Activated CD4-positive, alpha-beta T cell treated with anti-CD3 and anti-CD28 coated beads for 36 hours (primary cell): ENCODE results near the gene COLEC11. TPM values are rescaled to one million over a fixed set of nuclear protein-coding genes. Genes with fewer than 3 reads are reported as not detected.

Experiments used
- ATAC-seq: fragments of 200-7000 bp; cut with Tn5 transposase; one replicate; pipeline ENCODE4 v1.10.0; 2021; ENCODE audit warnings: mild to moderate bottlenecking, moderate library complexity
- CTCF ChIA-PET: fragments of 350-600 bp; sonication (Branson Sonifier 250); formaldehyde crosslinking; loops from one replicate; lab custom pipeline; 2021; ENCODE audit warnings: antibody characterized with exemption; lab: Charles Lee
- POLR2A ChIA-PET: fragments of 350-600 bp; sonication (Branson Sonifier 250); formaldehyde crosslinking; loops from one replicate; lab custom pipeline; 2021; ENCODE audit warnings: antibody characterized with exemption, inconsistent platforms; lab: Charles Lee
- DNase-seq: peaks from one replicate; pipeline ENCODE4 v3.0.0-alpha.2; 2020
- H3K27ac Mint-ChIP-seq: one replicate; pipeline ENCODE4 v1.8.0; 2021; ENCODE audit warnings: mixed read lengths
- H3K27me3 Mint-ChIP-seq: one replicate; pipeline ENCODE4 v1.8.0; 2021; ENCODE audit warnings: mixed read lengths
- H3K36me3 Mint-ChIP-seq: one replicate; pipeline ENCODE4 v1.8.0; 2021; ENCODE audit warnings: low read depth, mixed read lengths
- H3K4me1 Mint-ChIP-seq: one replicate; pipeline ENCODE4 v1.8.0; 2021; ENCODE audit warnings: mixed read lengths
- H3K4me3 Mint-ChIP-seq: one replicate; pipeline ENCODE4 v1.8.0; 2021; ENCODE audit warnings: mild to moderate bottlenecking, moderate library complexity, mixed read lengths
- H3K9me3 Mint-ChIP-seq: one replicate; pipeline ENCODE4 v1.8.0; 2021; ENCODE audit warnings: low read depth, mixed read lengths
- intact Hi-C, 2 experiments: fragments of 100-400 bp; cut with DNase I in 1 of 2; cut with micrococcal nuclease in 1 of 2; formaldehyde crosslinking; loops; one replicate each; pipeline versions ENCODE4 v1.14.2 to v1.15.1; 2022 to 2024; cut with DNase I, micrococcal nuclease
- total RNA-seq, 2 experiments: library from RNA; stranded (reverse); gene quantifications; one replicate each; pipeline ENCODE4 v1.2.3, GENCODE V29; 2021

COLEC11 gene
- total RNA-seq, 2 experiments from 2014 or later: 0.18 to 0.37 TPM

DNA sequence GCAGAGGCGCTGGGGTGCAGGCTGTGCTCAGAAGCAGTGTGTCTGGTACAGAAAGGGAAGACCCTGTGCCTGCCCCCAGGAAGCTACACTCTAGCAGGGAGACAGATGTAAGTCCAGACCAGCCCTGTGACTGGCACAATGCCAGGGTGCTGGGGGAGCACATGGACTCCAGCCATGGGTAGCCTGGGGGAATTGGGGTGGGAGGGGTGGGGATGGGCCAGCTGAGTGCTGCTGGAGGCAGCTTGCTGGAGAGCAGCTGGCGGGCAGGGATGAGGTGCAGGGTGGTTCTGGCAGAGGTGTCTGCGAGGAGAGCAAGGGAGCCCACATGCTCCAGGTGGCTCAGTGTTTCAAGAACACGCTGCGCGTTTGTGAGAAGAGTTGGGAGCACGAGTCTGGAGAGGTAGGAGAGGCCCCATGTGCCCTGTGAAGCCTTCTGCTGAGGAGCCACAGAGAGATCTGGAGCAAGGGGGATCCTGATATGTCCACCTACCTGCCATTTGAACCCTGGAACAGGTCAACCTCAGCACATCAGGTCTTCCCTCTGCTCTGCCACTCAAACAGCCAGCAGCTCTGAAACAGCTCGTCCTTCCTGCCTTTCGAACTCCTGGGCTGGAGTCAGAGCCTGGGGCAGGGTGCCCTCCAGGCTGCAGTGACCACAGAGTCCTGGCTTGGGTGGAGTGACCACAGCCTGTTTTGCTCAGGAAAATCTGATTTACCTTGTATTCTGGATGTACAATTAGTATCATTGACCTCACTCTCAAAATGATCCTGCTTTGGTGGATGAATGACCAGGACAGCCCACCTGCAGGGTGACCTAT, 78.2 kb downstream of the COLEC11 start:
- Mint-ChIP-seq H3K4me1 (no peaks in the 10 kb centered on the region), H3K27me3 (peaks cover 3% of the 10 kb centered on the region), H3K9me3 (no peaks in the 10 kb centered on the region), H3K4me3 (no peak overlapping the region), H3K36me3 (no peaks in the 10 kb centered on the region), H3K27ac (no peak overlapping the region)
- POLR2A ChIA-PET: no interaction called here
- DNase-seq (no peak), ATAC-seq (no peak)
- CTCF ChIA-PET: no interaction called here
- intact Hi-C loops: no loop called here

DNA sequence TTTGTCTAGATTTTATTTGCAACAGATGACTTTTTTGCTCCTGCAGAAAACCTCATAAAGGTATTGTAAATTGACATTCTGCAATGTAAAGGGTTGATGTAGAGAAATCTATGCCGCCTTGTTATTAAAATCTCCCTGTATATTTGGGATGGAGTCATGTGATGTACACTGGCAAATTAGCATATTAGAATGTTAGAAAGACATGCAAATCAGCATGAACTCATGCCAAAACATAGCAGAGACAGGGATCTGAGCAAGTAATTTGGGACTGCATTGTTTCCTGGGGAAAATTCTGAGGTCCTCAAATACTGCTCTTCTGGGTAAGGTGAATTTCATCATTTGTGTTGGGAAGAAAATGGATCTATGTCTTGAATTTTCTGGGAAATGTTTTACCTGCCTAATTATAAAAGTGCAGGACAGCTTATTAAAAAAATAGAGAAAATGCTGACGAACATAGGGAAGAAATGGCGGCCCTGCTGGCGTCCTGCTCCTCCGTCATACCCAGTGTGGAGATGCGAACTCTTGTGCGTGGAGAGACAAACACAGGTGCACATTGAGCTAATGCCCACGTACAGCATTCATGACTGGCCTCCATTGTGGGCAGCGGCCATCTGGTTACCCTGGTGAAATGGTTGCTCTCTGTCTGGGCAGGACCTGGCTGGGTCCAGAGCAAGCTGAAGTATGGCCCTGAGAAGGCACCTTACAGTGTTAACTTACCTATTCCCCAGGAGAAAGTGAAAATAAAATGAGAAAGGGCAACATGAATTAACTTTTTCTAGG, 79.3 kb downstream of the COLEC11 start:
- Mint-ChIP-seq H3K4me1 (no peaks in the 10 kb centered on the region), H3K27ac (no peak overlapping the region), H3K4me3 (no peak overlapping the region), H3K36me3 (no peaks in the 10 kb centered on the region), H3K27me3 (peaks cover 3% of the 10 kb centered on the region), H3K9me3 (no peaks in the 10 kb centered on the region)
- ATAC-seq (no peak), DNase-seq (no peak)
- POLR2A ChIA-PET: no interaction called here
- CTCF ChIA-PET: interaction anchor here (0.8 kb wide), 1 partner anchor 9 kb away, joined by 3 read pairs; no protein-coding TSS in a partner anchor
- intact Hi-C loops: no loop called here

DNA sequence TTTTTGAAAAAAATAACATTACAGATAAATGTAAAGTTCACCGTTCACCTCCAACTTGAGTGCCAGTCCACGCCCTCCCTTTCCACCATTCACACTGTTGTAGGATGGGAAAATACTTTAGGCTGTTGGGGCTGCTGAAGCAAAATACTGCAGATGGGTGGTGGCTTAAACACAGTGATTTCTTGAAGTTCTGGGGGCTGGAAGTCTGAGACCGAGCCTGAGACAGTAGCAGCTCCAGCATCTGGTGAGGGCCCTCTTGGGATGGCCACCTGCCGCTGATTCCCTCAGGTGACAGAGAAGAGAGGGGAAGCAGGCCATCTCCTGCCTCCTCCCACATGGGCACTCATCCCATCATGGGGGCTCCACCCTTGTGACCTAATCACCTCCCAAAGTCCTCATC, 80.8 kb downstream of the COLEC11 start:
- no peak for DNase-seq
- H3K36me3 Mint-ChIP-seq: no peaks in the 10 kb centered on the region
- no peaks in the 10 kb centered on the region for H3K9me3 Mint-ChIP-seq
- no peaks in the 10 kb centered on the region for H3K27me3 Mint-ChIP-seq
- no peak overlapping the region for H3K4me3 Mint-ChIP-seq
- POLR2A ChIA-PET: no interaction called here
- no peaks in the 10 kb centered on the region for H3K4me1 Mint-ChIP-seq
- ATAC-seq: no peak
- no peak overlapping the region for H3K27ac Mint-ChIP-seq
- CTCF ChIA-PET: no interaction called here
- intact Hi-C loops: no loop called here

DNA sequence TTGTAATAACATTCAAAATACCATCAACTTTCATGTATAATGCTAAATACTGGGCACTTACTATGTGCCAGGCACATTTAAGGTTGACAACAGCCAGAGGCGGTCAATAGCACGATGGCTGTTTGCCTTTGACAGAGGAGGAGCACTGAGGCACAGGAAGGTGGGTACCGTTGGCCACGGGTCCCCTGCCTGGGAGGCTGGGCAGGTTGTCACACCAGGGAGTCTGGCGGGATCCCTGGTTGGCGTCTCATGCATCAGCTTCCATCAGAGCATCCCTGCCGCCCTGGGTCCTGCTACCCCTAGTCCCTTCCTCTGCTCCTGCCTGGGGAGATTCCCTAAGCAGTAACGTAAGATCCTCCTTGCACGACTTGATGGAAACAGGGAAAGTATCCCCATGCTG, 82.5 kb downstream of the COLEC11 start:
- intact Hi-C loops: no loop called here
- Mint-ChIP-seq H3K27ac (no peak overlapping the region), H3K9me3 (no peaks in the 10 kb centered on the region), H3K27me3 (no peaks in the 10 kb centered on the region), H3K4me3 (no peak overlapping the region), H3K36me3 (no peaks in the 10 kb centered on the region), H3K4me1 (no peaks in the 10 kb centered on the region)
- ATAC-seq: no peak
- ChIA-PET CTCF (no interaction called here), POLR2A (no interaction called here)
- DNase-seq: no peak

DNA sequence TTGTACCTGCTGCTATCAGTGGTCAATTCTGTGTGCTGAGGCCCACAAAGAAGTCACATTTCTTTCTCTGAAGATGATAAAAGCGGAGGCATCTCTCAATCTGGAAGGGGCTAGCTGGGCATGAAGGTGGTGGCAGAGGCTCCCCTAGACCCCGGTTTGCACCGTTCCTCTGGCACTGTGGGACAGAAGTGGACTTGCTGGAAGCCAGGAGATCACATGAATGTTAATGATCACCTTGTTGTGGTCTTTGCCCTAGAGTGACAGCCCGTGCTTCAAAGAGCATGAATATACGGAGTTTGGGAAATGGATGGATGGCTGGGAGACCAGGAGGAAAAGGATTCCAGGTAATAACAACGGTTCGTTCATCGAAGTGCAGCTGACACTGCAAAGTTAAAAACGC, 83.3 kb downstream of the COLEC11 start:
- ChIA-PET POLR2A (no interaction called here), CTCF (no interaction called here)
- no peaks in the 10 kb centered on the region for H3K9me3 Mint-ChIP-seq
- ATAC-seq (no peak), DNase-seq (no peak)
- H3K36me3 Mint-ChIP-seq: no peaks in the 10 kb centered on the region
- H3K4me1 Mint-ChIP-seq: no peaks in the 10 kb centered on the region
- H3K27me3 Mint-ChIP-seq: no peaks in the 10 kb centered on the region
- no peak overlapping the region for H3K4me3 Mint-ChIP-seq
- intact Hi-C loops: no loop called here
- no peak overlapping the region for H3K27ac Mint-ChIP-seq

GRCh38 chr2:3679180-3679579, 84.3 kb downstream of the COLEC11 start:
- DNase-seq (no peak), ATAC-seq (no peak)
- Mint-ChIP-seq H3K4me1 (no peaks in the 10 kb centered on the region), H3K27ac (no peak overlapping the region), H3K9me3 (no peaks in the 10 kb centered on the region), H3K27me3 (no peaks in the 10 kb centered on the region), H3K4me3 (no peak overlapping the region), H3K36me3 (no peaks in the 10 kb centered on the region)
- CTCF ChIA-PET: no interaction called here
- POLR2A ChIA-PET: no interaction called here
- intact Hi-C loops: no loop called here

- H3K9me3 Mint-ChIP-seq: no peaks in the 10 kb centered on the region
- CTCF ChIA-PET: no interaction called here
Observed at GRCh38 chr2:3679616-3680393, 84.9 kb downstream of the COLEC11 start.

DNA sequence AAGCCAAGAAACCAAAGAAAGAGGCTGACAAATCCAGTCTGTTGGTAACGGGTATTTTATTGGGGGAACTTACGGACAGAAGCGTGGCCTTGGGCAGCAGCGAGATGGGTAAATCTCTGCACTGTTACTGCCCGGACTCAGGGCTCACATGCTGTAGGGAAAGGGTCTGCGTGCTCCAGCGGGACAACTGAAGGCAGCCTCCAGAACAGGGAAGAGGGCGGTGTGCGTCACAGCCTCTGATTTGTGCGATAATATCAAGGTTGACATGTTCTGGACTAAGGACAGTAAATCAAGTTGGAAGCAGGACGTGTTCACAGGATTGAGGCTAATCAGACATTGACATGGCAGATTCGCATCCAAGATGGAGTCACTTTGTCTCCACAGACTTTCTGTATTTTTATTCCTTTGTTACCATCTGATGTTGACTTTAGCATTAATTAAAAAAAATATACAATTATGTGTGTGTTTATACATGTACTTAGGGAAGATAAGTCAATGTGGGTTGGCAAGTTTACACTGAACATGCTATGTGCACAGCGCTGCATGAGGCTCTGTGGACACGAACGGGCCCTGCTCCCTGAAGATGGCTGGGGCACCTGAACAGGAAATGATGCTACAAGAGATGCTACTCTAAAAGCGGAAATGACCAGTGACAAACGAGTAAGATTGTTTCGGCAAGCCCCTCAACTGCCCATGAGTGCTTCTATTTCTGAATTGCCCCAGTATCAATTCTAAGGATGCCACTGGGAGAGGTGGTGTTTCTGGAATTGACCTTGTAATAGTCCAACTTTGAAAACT, 85.8 kb downstream of the COLEC11 start:
- intact Hi-C loops: no loop called here
- Mint-ChIP-seq H3K4me1 (no peaks in the 10 kb centered on the region), H3K4me3 (no peak overlapping the region), H3K27ac (no peak overlapping the region), H3K36me3 (no peaks in the 10 kb centered on the region), H3K27me3 (peaks cover 4% of the 10 kb centered on the region), H3K9me3 (no peaks in the 10 kb centered on the region)
- ATAC-seq (no peak), DNase-seq (no peak)
- ChIA-PET POLR2A (no interaction called here), CTCF (interaction anchor here (0.8 kb wide), 1 partner anchor 11 kb away, joined by 3 read pairs; no protein-coding TSS in a partner anchor)

More at GRCh38 chr2:3679616-3680393, 84.9 kb downstream of the COLEC11 start:
- H3K4me3 Mint-ChIP-seq: no peak overlapping the region
- intact Hi-C loops: no loop called here
- POLR2A ChIA-PET: no interaction called here
- no peaks in the 10 kb centered on the region for H3K36me3 Mint-ChIP-seq
- no peaks in the 10 kb centered on the region for H3K27me3 Mint-ChIP-seq
- no peak overlapping the region for H3K27ac Mint-ChIP-seq
- no peaks in the 10 kb centered on the region for H3K4me1 Mint-ChIP-seq
- ATAC-seq (no peak), DNase-seq (no peak)

DNA sequence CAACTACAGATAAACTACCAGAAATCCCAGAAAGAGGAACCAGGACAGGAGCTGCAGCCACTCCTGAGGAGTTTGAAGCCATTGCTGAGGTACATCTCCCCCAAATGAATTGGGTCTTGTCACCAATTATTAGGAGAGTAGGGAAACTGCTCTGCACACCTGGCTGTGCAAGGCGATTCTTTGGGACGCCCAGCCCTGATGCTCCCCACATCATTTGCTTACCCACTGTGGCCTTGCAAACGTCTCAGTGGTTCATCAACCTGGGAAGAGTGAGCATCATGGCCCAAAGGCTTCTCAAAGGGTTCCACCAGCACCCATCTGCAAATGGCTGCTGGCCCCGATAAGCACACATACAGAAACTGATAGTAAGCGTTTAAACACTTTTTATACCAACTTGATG, 86.7 kb downstream of the COLEC11 start:
- POLR2A ChIA-PET: no interaction called here
- H3K4me1 Mint-ChIP-seq: no peaks in the 10 kb centered on the region
- no peaks in the 10 kb centered on the region for H3K9me3 Mint-ChIP-seq
- ATAC-seq: no peak
- intact Hi-C loops: no loop called here
- H3K36me3 Mint-ChIP-seq: no peaks in the 10 kb centered on the region
- DNase-seq: no peak
- H3K4me3 Mint-ChIP-seq: no peak overlapping the region
- peaks cover 6% of the 10 kb centered on the region for H3K27me3 Mint-ChIP-seq
- CTCF ChIA-PET: interaction anchor here (0.8 kb wide), 1 partner anchor 10 kb away, joined by 3 read pairs; no protein-coding TSS in a partner anchor
- no peak overlapping the region for H3K27ac Mint-ChIP-seq

DNA sequence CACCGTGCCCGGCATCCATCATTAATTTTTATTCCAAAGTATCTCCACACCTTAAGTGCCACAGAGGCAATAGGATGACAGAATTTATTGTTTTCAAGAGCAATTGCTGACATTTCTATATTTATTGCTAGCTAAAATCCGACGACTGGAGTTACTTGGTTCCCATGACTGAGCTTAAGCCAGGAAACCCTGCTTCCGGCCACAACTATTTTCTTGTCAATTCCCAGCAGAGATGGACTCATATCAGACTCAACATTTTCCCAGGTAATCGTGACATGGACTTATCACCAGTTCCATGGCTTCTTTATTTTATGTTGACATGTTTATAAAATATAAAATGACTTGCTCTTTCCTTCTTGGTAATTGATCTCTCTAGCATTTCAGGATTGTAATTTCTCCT, 87.9 kb downstream of the COLEC11 start:
- intact Hi-C loops: no loop called here
- Mint-ChIP-seq H3K9me3 (no peaks in the 10 kb centered on the region), H3K36me3 (no peaks in the 10 kb centered on the region), H3K4me1 (no peaks in the 10 kb centered on the region), H3K4me3 (no peak overlapping the region), H3K27me3 (peaks cover 17% of the 10 kb centered on the region), H3K27ac (no peak overlapping the region)
- ChIA-PET CTCF (interaction anchor here (0.6 to 0.9 kb wide), 2 partner anchors 8 to 9 kb away, joined by 3 read pairs; no protein-coding TSS in a partner anchor), POLR2A (no interaction called here)
- ATAC-seq (no peak), DNase-seq (no peak)
